Limb (tissue), 2 donors: Measurements from ENCODE around the gene TNKS2.
"Not testable (repeated sequence)": the region's sequence is repeated elsewhere in the genome, so short reads cannot be mapped to it uniquely, and the experiment has no call there.

Experiments
- DNase-seq, 2 donors: peaks; one replicate each; pipeline ENCODE4 v3.0.0-alpha.2; 2016; ENCODE audit errors: extremely low spot score in 2 of 2

TNKS2 gene

GRCh38 chr10:91865562-91866081, 67.4 kb downstream of the TNKS2 start:
- DNase-seq = no peak

GRCh38 chr10:91875156-91875555, 76.9 kb downstream of the TNKS2 start:
- no peak for DNase-seq

- DNase-seq = no peak
These were observed 77.6 kb downstream of the TNKS2 start for GRCh38 chr10:91875779-91876178.

GRCh38 chr10:91879515-91880170, 81.4 kb downstream of the TNKS2 start:
- peak; percentile 6 to 43 for DNase-seq

GRCh38 chr10:91880310-91880709, 82.1 kb downstream of the TNKS2 start:
- peak; percentile 2 to 39 for DNase-seq

- DNase-seq = peak; percentile 60 to 72
These were observed 85.6 kb downstream of the TNKS2 start for GRCh38 chr10:91883549-91884444.

GRCh38 chr10:91884536-91884935, 86.3 kb downstream of the TNKS2 start:
- DNase-seq = peak in 1 of 2 donors; percentile 3

GRCh38 chr10:91885362-91886079, 87.3 kb downstream of the TNKS2 start:
- no peak for DNase-seq

- no peak for DNase-seq
These were observed 88.7 kb downstream of the TNKS2 start for GRCh38 chr10:91886954-91887271.

GRCh38 chr10:91887272-91888076, 89.2 kb downstream of the TNKS2 start:
- DNase-seq = peak; percentile 42 to 85

- no peak for DNase-seq
These were observed 93.1 kb downstream of the TNKS2 start for GRCh38 chr10:91891125-91892001.

GRCh38 chr10:91893051-91893450, 94.8 kb downstream of the TNKS2 start:
- no peak for DNase-seq

- not testable (repeated sequence) for DNase-seq
These were observed 96.0 kb downstream of the TNKS2 start for GRCh38 chr10:91894261-91894685.

GRCh38 chr10:91896212-91896756, 98.1 kb downstream of the TNKS2 start:
- no peak for DNase-seq

GRCh38 chr10:91897421-91897820, 99.2 kb downstream of the TNKS2 start:
- DNase-seq = no peak

GRCh38 chr10:91901784-91902677, 103.8 kb downstream of the TNKS2 start:
- DNase-seq = no peak

GRCh38 chr10:91907033-91907594, 108.9 kb downstream of the TNKS2 start:
- DNase-seq = no peak

GRCh38 chr10:91907914-91908336, 109.7 kb downstream of the TNKS2 start:
- no peak for DNase-seq
